ENCODE measurements around the gene ARHGEF7.
A peak's percentile ranks its signal among the peaks of the same experiment; 100 is the strongest.

The ARHGEF7 gene

DNA sequence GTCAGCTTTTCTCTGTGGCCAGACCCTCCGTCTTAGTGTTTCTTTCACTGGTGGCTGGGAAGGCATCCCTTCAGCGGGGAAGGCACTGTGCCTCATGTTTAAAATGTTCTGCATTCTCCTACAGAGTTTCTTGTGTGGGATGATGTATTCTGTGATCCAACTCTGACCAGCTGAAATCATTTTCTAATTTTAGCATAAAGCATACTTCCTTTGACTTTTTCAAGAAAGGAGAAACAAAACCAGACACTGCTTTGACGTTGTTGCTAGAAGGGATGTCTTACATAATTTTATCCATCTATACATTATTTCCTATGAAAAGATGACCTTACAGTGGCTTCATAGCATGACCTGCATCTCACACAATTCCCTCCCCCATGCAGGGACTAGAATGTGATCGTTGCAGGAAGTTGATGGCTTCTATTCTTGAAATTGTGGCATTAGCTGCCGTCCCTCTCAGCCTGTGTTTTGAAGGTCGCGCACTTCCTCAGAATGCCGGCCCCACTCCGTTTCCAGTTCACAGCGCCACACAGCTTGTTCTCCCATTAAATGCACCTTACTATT, 166.7 kb downstream of the ARHGEF7 start:
- DNase-seq, result peak; percentile 3

DNA sequence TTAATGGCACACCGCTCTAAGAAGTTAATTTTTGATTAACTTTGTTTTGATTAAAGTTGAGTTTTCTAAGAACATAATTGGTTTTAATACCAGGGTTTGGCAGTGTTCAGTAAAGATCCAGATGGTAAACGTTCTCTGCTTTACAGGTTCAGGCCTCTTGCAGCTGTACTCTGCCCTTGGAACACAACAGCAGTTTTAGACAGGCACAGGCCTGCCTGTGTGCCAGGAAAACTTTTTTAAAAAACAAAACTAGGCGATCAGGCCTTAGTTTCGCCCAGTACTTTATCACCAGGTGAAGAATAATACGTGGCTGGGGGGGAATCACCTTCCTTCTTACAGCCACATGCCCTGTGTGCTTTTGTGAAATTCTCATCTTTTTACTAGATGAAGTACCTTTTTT, 167.3 kb downstream of the ARHGEF7 start:
- peak; percentile 5 for DNase-seq

DNA sequence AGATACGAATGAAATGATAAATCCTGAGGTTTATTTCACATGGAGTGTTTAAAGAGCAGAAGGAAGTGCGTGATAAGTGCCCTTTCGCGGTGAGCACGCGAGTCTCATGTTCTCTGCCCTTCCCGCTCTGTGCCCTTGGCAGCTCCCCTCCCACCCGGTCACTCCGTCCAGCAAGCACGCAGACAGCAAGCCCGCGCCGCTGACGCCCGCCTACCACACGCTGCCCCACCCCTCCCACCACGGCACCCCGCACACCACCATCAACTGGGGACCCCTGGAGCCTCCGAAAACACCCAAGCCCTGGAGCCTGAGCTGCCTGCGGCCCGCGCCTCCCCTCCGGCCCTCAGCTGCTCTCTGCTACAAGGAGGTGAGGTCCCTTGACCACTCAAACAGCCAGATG, 167.9 kb downstream of the ARHGEF7 start:
- no peak for DNase-seq

DNA sequence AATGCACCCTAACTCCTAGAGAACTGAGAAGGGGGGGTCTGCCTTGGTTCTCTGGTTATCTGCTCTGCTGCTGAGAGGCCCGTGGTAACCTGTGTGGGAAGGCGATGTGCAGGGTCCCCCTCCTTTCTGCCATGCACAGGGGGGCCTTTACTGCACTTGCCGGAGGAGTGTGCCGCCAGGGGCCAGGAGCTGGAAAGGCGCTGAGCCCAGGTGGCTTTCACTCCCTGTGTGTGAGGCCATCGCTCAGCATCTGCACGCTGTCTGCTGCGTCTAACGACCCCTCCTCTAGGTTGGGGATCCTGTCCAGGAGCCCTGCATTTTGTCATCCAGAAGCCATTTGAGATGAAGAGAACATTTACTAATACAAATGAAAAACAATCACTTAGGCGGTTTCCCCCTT, 168.3 kb downstream of the ARHGEF7 start:
- DNase-seq, result no peak

DNA sequence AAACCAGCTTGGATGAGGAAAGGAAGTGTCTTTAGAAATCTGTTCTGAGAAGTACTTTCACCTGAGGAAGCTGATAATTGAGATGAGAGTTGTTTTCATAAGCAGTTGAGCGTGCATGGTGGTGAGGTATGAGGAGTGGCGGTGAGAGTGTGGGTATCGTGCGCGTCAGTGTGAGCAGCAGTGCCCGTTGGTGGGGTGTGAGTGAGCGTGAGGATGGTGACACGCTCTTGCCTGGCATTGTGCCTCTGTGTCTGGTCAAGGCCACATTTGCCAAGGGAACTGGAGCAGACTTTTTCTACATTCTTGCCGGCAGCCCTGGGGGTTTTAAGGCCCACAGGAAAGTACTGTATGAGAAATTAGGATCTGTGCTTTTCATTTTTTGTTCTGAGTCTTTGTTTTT, 168.9 kb downstream of the ARHGEF7 start:
- DNase-seq, result no peak

DNA sequence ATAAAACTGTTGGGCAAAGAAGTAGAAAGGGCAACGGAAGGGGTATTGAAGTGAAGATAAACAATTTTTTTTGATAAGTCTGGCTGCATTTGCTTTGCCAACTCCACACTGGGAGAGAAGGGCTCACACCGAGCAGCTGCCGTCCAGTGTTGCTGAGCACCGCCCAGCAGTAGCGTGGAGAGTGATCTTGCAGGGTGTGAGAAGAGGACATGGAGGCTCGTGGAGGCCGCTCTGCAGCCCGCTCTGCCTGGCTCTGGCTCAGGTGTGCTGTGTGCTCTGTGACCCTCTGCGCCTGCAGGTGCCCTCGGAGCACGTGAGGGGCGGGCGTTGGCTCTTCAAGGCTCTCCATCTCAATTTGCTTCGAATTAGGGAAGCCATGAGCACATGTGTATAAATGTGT, 169.5 kb downstream of the ARHGEF7 start:
- no peak for DNase-seq

DNA sequence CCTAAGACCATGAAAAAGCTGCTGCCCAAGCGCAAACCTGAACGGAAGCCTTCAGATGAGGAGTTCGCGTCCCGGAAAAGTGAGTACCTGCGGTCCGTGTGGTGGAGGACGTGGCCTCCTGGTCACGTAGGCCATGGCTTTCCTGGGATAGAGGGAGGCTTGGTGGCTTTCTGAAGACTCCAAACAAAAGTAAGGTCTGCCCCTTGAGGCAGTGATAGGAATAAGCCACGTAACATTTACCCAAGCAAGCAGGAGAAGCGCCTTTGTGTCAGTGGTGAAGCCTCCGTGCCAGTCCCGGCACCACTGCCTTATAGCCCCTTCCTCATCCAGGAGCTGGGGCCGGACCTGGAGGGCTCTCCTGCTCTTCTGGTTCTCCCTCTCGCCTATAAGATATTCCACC, 171.1 kb downstream of the ARHGEF7 start:
- DNase-seq, result no peak

DNA sequence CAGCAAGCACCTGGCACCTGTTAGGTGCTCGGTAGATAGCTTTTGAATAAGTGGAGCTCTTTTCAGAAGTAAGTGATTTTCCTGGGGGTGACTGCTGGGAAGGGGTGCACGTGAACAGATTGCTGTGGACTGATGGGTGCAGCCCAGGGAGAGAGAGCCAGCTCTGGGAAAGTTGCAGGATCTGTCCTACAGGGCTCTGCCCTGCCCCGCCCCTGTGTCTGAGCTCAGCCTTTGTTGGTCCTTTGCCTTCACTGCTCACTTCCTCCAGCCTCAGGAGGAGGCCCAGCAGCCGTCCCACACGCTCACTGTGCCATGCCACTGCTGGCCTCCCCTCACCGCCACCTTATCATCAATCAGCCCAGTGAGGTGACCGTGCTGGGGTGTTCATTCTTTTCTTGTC, 171.6 kb downstream of the ARHGEF7 start:
- no peak for DNase-seq

DNA sequence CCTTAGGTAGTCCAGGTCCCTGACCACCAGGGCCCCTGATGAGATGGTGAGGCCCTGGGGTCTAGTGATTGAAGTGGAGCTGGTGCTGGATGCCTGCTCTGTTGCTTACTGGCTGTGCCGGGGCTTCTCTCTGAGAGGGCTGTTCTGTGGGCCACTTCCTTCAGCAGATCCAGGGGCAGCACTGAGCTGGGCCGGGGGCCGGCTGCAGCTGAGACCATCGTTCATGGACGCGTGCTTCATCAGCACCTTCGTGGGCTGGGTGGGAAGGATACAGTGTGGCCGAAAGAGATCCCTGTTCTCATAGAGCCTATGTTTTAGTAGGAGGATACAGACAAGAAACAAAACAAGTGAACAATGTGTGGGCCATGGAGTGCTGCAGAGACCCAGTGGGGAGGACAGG, 172.1 kb downstream of the ARHGEF7 start:
- DNase-seq, result no peak

DNA sequence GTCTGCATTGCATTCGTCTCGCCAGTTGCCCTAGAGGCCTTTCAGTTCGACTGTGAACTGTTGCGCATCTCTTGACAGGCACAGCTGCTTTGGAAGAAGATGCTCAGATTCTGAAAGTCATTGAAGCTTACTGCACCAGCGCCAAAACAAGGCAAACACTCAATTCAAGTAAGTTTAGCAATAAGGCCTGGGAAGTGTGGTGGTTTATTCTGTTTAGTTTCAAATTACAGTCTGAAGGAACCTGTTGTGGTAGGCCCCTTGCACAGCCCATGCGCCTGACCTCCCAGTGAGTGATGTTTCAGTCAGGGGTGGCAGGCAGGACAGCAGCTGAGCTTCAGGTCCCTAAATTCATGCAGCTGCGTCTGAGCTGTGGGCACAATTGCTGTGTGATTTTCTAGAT, 173.2 kb downstream of the ARHGEF7 start:
- no peak for DNase-seq

DNA sequence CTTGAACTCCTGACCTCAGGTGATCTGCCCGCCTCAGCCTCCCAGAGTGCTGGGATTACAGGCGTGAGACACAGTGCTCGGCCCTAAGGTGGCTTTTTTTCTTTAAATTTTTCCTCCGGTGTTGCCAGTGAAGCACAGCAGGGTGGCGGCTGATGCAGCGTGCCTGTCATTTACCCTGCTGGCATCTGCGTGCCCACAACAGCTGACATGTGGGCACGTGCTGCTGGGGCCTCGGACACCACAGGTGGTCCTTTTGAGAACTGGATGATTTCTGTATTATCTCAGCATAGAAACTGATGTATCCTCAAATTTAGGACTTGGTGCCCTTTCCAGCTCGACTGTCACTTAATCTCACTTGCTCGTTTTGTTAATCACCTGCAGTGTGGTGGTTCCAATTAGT, 174.1 kb downstream of the ARHGEF7 start:
- no peak for DNase-seq

DNA sequence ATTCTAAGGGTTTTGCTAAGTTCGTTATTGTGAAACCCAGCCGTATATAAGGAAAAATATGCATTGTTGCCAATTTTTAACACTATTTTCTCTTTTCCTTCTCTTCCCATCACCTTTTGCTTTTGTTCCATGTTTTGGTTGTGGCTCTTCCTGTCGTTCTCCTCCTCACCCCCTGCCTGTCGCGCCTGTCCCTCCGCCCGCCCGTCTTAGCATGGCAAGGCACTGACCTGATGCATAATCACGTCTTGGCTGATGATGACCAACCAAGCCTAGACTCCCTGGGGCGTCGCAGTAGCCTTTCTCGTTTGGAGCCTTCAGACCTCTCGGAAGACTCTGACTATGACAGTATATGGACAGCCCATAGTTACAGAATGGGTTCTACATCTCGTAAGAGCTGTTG, 176.8 kb downstream of the ARHGEF7 start:
- no peak for DNase-seq

DNA sequence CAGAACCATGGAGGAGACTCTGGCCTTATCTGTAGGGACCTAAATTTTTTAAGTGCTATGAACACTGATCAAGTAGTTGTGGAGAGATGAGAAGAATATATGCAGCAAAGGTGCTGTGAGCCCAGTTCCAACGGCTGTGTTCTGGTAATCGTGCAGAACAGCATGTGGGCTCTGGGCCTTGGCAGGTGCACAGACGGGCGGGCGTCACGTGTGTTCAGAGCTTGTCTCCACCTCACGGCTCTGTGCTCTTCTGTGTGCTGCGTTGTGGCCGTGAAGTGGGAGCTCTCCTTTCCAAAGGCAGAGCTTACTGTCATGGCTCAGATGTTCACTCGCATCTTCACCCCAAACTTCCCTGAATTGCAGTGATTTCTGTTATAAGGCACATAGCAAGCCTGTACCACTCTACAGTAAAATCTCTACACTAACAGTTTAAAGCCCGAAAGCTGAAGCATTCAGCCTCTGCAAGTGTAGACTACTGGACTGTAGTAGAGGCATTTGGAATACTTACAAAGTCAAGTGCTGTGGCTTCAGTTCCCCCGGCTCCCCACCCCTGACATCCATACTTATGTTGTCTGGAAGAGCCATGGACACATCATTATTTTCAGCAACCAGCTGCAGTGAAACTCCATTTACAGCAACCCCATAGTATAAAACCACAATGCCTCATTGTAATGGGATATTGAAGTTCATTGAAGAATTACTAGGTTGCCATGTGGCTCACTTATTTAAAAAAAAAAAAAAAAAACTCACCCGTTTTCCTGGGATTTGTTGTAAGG, 177.8 kb downstream of the ARHGEF7 start:
- DNase-seq, result no peak

DNA sequence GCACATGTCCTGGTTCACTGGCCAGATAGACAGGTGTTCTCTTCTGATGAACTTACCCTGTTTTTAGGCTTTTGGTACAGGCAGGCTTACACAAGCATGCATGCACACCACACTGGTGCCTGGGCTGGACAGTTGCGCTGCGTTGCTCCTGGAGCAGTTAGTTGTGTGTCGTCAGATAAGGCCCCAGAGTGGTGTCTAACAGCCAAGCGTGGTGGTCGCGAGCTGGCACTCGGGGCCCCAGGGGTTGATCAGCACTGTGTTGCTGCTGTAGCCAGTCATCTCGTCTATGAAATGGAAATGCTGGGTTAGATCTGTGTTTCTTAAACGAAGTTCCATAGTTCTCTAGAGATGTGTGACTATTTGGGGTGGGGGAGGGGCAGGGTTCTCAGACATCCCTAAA, 180.8 kb downstream of the ARHGEF7 start:
- DNase-seq, result no peak

DNA sequence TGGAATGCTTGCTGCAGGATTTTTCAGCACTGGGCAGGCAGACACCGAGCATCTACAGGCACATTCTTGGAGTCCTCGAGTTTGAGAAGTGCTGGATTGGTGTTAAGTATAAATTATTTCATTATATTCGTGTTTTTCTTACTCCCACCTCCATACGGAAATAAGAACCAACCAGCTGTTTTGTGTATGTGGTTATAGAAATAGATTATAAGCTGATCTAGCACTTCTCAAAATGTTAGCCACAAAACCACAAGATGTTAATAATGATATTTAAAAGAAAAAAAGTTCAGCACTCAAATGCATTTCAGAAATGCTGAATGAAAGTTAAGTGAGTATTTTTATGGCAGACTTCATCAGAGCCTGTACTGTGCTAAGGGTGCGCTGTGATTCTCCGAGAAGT, 181.3 kb downstream of the ARHGEF7 start:
- DNase-seq, result no peak

DNA sequence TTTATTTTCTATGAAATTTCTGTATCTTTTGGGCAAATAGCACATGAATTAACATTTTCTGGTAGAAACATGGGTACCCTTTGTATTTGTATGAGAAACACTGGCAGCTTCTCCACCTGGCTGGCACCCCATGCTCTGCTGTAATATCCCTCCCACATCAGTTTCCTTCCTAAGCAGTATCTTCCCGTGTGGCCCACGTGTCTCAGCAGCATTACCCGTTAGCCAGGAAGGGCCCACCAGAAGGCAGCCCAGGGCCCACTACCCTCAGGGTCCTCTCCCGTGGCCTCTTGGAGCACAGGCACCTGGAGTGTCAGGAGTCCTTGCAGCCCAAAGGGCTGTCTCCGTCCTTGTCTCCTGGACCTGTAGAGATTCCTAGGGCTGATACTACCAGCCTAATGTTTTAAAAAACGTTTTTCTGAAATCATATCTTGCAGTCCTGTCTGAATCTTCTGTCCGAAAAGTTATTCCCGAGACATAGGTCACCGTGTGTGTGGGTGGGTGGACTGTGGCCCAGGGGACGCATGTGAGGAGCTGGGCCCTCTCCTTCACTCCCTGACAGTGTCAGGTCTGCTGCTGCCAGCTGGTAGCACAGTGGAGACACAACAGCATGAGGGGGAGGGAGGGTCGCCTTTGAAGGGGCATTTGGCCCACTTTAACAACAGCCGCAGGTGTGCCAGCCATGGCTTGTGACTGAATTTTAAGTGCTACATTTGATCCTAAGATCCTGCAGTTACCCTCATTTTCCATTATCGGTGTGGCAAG, 183.3 kb downstream of the ARHGEF7 start:
- DNase-seq, result no peak

DNA sequence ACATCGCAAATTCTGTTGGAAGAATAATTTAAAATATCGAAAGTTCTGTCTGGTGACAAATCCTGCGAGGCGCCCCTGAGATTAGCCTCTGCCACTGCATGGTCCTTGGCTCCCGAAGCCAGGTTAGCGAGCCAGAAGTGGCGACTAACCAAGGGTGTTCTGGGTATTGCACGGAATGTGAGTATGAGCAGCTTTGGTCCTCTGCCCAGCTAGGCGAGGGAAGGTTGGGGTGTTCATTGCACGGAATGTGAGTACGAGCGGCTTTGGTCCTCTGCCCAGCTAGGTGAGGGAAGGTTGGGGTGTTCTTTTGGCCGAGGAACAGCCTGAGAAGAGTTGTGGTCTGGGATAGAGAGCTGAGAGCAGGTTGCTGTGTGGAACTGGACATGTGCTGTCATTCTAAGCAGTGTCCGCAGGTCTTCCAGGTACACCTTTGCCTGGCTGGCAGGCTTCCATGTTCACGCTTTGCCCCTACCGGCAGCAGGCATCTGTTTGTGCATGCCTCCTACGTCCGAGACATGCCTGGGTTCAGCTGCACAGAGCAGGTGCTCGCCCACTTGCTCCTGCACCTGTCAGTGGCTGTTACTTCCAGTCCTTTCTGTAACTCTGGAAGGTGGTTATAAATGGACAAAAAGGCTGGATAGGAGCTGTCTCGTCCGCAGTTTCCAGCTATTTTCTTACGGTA, 187.1 kb downstream of the ARHGEF7 start:
- DNase-seq, result no peak

DNA sequence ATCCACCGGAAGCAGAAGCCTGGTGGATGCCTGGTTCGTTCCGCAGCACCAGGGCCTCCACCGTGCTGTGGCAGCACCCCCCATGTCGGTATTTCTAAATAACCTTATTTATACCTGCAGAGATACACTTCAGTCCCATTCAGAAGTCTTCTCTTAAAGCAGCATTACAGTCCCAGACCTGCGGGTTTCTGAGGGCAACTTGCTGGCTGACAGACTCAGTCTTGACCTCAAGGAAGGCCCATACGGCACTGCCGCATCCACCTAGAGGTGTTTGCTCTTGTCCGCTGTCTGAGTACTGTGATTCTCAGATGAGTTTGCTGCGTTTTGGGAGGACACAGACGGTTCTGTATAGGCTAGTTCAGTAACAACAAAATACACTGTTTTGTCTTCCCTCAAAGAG, 188.4 kb downstream of the ARHGEF7 start:
- no peak for DNase-seq

DNA sequence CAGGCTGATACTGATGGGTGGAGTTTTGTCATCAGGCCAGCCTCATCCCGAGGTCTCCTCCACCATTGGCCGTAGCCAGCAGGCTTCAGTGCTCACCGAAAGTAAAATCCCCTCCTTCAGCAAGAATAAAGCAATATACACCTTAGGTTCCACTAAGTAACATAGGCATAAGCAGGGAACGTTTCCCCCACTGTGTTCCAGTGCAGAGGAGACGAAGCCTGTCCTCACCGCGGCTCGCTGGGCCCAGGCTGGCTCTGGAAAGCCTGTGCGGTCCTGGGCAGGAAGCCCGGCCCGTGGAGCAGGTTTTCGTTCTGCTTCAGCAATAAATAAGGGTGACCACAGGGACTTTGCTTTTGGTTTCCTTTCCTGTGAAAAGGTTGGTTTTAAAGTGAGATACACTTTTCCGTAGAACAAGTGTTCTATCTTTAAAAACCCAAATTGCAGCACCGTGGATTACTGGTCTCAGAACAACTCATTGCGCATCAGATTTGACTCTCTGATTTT, 189.0 kb downstream of the ARHGEF7 start:
- DNase-seq, result no peak

DNA sequence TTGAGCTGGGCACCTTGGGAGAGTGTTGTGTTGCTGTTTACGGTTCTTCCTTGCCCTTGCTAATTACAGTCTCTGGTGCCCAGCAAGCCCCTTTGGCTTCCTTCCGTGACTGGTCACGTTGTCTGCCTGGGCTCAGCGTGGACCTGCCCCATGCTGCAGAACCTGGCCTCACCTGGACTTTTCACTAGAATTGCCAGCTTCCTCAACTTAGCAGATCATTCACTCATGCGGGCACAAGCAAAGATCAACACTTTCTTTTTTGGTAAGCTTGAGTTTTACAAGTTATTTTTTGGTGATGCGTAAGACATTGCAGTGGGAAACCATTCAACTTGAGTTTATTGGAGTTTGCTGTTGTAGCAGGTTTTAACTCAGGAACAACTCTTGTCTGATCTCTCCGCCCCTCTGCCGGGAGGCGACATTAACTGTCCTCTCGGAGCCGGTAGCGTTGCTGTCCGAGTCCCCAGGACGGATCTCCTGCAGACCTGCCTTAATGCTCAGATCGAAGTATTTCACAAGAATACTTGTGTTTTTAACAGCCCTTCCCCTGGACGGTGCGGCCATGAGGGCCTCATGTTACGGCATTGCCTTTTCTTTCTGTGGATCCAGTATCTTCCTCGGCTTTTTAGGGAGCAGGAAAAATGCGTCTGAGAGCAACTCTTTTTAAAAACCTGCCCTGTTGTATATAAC, 189.6 kb downstream of the ARHGEF7 start:
- no peak for DNase-seq

DNA sequence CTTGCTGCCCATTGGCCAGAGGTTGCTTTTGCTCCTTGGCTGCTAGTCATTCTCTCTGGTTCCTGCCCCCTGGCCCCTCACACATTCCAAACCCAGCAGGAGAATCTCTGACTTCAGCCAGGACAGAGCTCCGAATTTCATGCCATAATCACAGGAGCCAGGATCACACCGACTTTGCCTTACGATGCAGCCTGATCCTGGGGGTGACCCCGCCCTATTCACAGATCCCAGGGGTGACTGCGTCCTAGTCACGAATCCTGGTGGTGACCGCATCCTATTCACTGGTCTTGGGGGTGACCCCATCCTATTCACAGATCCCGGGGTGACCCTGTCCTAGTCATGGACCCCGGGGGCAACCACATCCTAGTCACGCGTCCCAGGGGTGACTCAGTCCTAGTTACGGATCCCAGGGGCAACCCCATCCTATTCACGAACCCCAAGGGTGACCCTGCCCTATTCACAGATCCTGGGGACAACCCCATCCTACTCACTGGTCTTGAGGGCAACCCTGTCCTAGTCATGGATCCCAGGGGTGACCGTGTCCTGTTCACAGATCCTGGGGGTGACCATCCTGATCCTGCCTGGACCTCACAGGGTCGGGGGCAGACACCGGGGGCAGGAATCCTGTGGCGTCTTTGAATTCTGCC, 198.0 kb downstream of the ARHGEF7 start:
- no peak for DNase-seq

DNA sequence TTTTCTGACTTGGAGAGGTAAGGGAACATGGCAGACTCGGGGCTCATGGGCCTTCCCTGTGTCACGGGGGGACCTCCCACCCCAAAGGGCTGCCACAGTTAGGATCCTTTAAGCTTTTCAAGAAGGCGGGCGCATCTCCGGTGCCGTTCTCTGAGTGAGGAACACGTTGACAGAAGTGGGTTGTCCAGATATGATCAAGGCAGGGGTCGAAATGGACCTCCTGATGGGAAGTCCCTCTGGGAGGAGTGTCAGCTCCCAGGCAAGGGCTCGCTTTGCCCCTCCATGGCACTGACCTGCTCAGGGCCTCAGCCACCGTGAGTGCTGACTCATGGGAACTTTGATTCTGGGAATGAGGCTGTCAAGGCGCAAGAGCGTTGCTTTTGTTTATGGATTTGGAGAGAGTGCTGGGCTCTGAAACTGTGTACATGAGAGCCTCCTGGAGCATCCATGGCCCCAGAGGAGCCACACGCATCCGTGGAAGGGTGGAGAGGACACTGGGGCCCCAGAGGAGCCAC, 198.9 kb downstream of the ARHGEF7 start:
- DNase-seq, result no peak
